Stimulated activated CD4-positive, alpha-beta T cell treated with anti-CD3 and anti-CD28 coated beads, Interleukin-1b, Interleukin-23, amount 100 ng/mL, for 4 hours (primary cell): Measurements from ENCODE around the gene HPDL.
A peak's percentile ranks its signal among the peaks of the same experiment; 100 is the strongest.
"Not testable (repeated sequence)": the region's sequence is repeated elsewhere in the genome, so short reads cannot be mapped to it uniquely, and the experiment has no call there.

ENCODE experiments used
- DNase-seq, 2 donors: peaks; one replicate each; pipeline ENCODE4 v3.0.0-alpha.2; 2020; ENCODE audit warnings: low read depth in 2 of 2

Gene HPDL

DNA sequence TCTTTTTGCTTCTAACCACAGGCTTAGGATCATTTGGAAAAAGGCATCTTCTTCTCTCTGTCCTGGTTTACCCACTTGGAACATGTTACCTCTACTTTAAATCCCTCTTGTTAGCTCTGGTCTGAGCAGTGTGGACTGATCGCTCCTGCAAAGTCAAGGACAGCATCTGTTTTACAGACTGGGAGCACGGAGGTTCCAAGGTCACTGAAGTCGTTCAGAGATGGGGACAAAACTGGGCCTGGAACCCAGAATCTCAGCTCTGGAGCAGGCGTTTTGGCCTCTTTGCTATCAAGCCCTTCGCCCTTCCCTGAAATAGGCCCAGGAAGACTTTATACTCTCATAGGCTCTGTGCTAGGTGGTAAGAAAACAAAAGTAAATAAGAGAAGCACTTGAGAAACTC, 24.8 kb downstream of the HPDL start:
- DNase-seq, result no peak

GRCh38 chr1:45353685-45354084, 27.0 kb downstream of the HPDL start:
- no peak for DNase-seq

DNA sequence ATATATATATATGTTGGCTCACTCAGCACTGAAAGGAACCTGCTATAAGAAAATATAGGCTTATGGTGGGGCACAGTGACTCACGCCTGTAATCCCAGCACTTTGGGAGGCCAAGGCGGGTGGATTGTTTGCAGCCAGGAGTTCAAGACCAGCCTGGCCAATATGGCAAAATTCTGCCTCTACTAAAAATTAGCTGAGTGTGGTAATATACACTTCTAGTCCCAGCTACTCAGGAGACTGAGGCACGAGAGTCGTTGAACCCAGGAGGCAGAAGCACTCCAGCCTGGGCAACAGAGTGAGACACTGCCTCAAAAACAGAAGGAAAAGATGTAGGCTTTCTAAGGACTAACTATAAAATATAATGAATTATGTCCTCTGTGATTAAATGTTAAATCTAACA, 28.1 kb downstream of the HPDL start:
- no peak for DNase-seq

GRCh38 chr1:45355683-45356082, 29.0 kb downstream of the HPDL start:
- no peak for DNase-seq

- DNase-seq, result no peak
Measured at GRCh38 chr1:45356186-45356585, 29.5 kb downstream of the HPDL start.

DNA sequence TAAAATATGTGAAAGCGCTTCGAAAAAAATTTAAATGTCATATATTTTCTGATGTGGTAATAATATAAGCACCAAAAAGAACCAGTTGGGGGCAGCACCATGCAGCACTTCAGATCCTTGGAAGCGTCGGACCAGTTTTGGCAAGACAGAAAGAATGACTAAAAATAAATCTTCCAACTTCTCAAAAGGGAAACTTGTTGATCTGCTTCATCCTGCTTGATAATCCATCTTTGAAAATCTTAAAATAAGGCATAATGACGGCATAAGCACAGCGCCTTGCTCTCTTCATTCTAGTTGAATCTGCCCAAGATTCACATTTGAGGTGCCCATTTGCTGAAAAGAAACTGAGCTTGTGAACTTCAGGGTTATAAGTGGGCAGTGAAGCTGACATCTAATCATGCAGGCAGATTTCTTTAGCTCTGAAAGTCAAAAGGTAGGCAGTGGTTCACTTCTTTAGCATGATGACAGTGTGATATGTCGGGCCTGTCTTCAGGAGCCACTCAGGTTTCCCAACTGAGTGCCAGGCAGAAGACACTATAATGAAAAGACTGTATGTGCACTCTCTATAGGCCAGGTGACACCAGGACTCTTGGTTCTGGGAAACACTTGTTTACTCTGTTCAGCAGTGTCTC, 33.3 kb downstream of the HPDL start:
- peak; percentile 18 to 37 for DNase-seq

- not testable (repeated sequence) for DNase-seq
Measured at GRCh38 chr1:45360981-45361380, 34.3 kb downstream of the HPDL start.

- no peak for DNase-seq
Measured at GRCh38 chr1:45364294-45364693, 37.6 kb downstream of the HPDL start.

DNA sequence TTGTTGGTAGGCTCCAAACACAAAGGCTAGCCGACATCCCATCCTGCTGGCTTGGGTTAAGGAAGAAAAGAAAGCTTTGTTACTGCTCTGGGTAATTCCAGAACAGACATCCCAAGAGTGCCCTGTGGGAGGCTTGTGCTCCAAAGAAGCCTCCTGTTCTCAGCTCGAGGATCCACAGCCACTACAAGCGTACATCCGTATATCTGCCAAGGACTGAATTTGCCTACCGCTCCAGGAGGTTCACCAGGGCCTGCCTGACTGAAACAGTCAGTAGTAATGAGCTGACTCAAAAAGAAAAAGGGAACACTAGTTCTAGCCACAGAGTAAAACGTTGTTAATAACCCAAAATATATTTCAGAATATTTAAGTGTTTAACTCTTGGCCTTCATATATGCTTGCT, 38.4 kb downstream of the HPDL start:
- no peak for DNase-seq

- no peak for DNase-seq
Measured at GRCh38 chr1:45370575-45370974, 43.9 kb downstream of the HPDL start.

DNA sequence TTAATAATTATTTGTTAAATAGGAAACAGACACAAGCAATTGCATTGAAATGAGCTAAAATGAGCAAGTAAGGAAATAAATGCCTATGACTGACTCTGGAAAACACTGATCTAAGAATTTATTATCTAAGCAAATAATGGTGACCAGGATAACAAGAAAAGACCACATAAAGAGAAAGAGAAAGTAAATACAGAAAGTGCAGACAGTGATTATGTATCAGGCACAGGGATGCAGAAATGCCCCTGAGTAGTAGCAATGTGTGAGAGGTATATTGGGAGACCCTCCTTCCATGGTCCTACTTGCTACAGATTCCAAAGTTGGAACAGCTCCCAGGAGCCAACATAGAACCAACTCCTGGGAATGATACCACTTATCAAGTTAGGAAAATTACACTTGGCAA, 46.9 kb downstream of the HPDL start:
- DNase-seq, result no peak

- DNase-seq, result no peak
Measured at GRCh38 chr1:45375104-45376090, 48.7 kb downstream of the HPDL start.

- DNase-seq, result no peak
Measured at GRCh38 chr1:45378184-45378583, 51.5 kb downstream of the HPDL start.
